HepG2 (cell line): Measurements from ENCODE around the gene RPL3. TPM values are rescaled to one million over a fixed set of nuclear protein-coding genes. Genes with fewer than 3 reads are reported as not detected.

ENCODE experiments used
- ARID3A ChIP-seq: IDR thresholded peaks from 2 replicates; pipeline ENCODE4 v1.6.1; 2012; ENCODE audit warnings: low read depth, low read length, improper control_type of control experiment
- CBX2 ChIP-seq, 2 experiments: fragments of 200-600 bp in 1 of 2; sonication (generic); formaldehyde crosslinking in 1 of 2; IDR thresholded peaks; 2 replicates each; pipeline versions ENCODE4 v1.7.0 to v1.8.1; 2018 to 2022; ENCODE audit warnings: low read depth in 2 of 2, low read length in 1 of 2, mild to moderate bottlenecking in 1 of 2, missing genetic modification reagents in 1 of 2
- FOSL2 ChIP-seq: sonication (generic); formaldehyde crosslinking; IDR thresholded peaks from 2 replicates; pipeline ENCODE4 v1.4.0; 2020; ENCODE audit warnings: missing genetic modification reagents
- KMT2A ChIP-seq: sonication (generic); formaldehyde crosslinking; IDR thresholded peaks from 2 replicates; pipeline ENCODE4 v1.4.0; 2020; ENCODE audit warnings: missing genetic modification reagents
- MXD4 ChIP-seq: IDR thresholded peaks from 2 replicates; pipeline ENCODE4 v1.6.1; 2016; ENCODE audit warnings: mild to moderate bottlenecking, missing biosample characterization, missing genetic modification reagents
- NR2F1 ChIP-seq, 2 experiments: fragments of 450-650 bp in 1 of 2; formaldehyde crosslinking in 1 of 2; IDR thresholded peaks; 2 replicates each; pipeline versions ENCODE4 v1.5.0 to v1.6.1; 2016 to 2020; ENCODE audit warnings: mild to moderate bottlenecking in 1 of 2, missing compliant biosample characterization in 1 of 2, missing genetic modification reagents in 1 of 2, moderate library complexity in 1 of 2
- NR2F6 ChIP-seq, 2 experiments: IDR thresholded peaks; 2 replicates each; pipeline ENCODE4 v1.6.1; 2016; ENCODE audit warnings: antibody characterized with exemption in 1 of 2, mild to moderate bottlenecking in 1 of 2
- POGZ ChIP-seq: sonication (generic); formaldehyde crosslinking; IDR thresholded peaks from 2 replicates; pipeline ENCODE4 v1.4.0; 2020; ENCODE audit warnings: mild to moderate bottlenecking, missing genetic modification reagents
- PRPF4 ChIP-seq: fragments of 200-400 bp; formaldehyde crosslinking; IDR thresholded peaks from 2 replicates; pipeline ENCODE4 v1.6.1; 2016; ENCODE audit warnings: low read length, low read depth; ENCODE audit not compliant: poor library complexity, severe bottlenecking
- RARA ChIP-seq: IDR thresholded peaks from 2 replicates; pipeline ENCODE4 v1.6.1; 2016; ENCODE audit warnings: missing genetic modification reagents, missing compliant biosample characterization
- RNF219 ChIP-seq: sonication (generic); formaldehyde crosslinking; IDR thresholded peaks from 2 replicates; pipeline ENCODE4 v1.5.0; 2020; ENCODE audit warnings: mild to moderate bottlenecking, missing genetic modification reagents
- SALL1 ChIP-seq: sonication (generic); formaldehyde crosslinking; IDR thresholded peaks from 2 replicates; pipeline ENCODE4 v1.8.0; 2022; ENCODE audit warnings: mild to moderate bottlenecking, missing genetic modification reagents
- SAP130 ChIP-seq: IDR thresholded peaks from 2 replicates; pipeline ENCODE4 v1.6.1; 2016; ENCODE audit warnings: low read depth
- SPEN ChIP-seq: sonication (generic); formaldehyde crosslinking; IDR thresholded peaks from 2 replicates; pipeline ENCODE4 v1.5.1; 2020; ENCODE audit warnings: low read depth, mild to moderate bottlenecking, missing genetic modification reagents
- UBTF ChIP-seq: sonication (generic); formaldehyde crosslinking; IDR thresholded peaks from 2 replicates; pipeline ENCODE4 v1.4.0; 2020; ENCODE audit warnings: mild to moderate bottlenecking, missing genetic modification reagents
- polyA plus RNA-seq, 8 experiments: library from polyadenylated mRNA; depleted of rRNA in 3 of 8; stranded (reverse) in 7 of 8; unstranded in 1 of 8; fragments of >200 nt; fragmentation: Illumina TruSeq in 4 of 8; extraction: Trizol in 4 of 8; gene quantifications; 2 replicates each; pipeline versions ENCODE4 v1.2.1 to v1.2.3, GENCODE V29; 2011 to 2016; ENCODE audit warnings: low read depth in 4 of 8, missing spikeins in 1 of 8, mixed read lengths in 1 of 8; ENCODE audit not compliant: insufficient read depth in 1 of 8
- total RNA-seq, 5 experiments: library from RNA; depleted of rRNA; stranded (reverse); fragments of >200 nt; fragmentation: Illumina TruSeq; extraction: Trizol; gene quantifications; 2 replicates each; pipeline ENCODE4 v1.2.3, GENCODE V29; 2016; ENCODE audit warnings: low read depth in 1 of 5
- TF ChIP-seq, protein P1 (sequence below): IDR thresholded peaks from 2 replicates; pipeline ENCODE4 v1.4.0; 2020; ENCODE audit warnings: mild to moderate bottlenecking, missing genetic modification reagents
- TF ChIP-seq, protein P2 (sequence below): sonication (generic); formaldehyde crosslinking; conservative IDR thresholded peaks from 2 replicates; pipeline ENCODE4 v1.8.0; 2022; ENCODE audit warnings: missing genetic modification reagents

The RPL3 gene
- total and polyA plus RNA-seq, 2 of the 13 experiments (the other 11 are each of a cell fraction or from before 2014, with no cell fraction given) = 1,051 to 3,279 TPM

DNA sequence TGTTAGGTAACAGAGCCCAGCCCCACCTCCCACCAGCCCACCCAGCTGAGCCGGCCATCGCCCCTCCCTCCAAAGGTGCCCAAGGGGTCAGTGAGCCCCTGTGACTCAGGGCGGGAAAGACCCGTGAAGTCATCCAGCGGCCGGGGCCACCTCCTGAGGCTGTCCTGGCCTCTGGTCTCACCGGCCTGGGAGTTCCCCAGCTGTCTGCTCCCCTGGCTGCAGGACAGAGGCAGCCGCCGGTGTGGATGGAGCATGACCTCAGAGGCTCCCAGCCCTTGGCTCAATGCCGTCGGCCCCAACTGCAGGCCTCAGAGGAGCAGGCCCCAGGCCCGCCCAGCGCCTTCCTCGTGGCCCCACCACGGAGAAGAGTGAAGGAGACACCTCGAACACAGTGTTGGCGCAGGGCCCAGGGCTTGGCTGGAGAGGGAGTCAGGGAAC, 28.7 kb downstream of the RPL3 start (continued):
- TF ChIP-seq, protein P1, sequence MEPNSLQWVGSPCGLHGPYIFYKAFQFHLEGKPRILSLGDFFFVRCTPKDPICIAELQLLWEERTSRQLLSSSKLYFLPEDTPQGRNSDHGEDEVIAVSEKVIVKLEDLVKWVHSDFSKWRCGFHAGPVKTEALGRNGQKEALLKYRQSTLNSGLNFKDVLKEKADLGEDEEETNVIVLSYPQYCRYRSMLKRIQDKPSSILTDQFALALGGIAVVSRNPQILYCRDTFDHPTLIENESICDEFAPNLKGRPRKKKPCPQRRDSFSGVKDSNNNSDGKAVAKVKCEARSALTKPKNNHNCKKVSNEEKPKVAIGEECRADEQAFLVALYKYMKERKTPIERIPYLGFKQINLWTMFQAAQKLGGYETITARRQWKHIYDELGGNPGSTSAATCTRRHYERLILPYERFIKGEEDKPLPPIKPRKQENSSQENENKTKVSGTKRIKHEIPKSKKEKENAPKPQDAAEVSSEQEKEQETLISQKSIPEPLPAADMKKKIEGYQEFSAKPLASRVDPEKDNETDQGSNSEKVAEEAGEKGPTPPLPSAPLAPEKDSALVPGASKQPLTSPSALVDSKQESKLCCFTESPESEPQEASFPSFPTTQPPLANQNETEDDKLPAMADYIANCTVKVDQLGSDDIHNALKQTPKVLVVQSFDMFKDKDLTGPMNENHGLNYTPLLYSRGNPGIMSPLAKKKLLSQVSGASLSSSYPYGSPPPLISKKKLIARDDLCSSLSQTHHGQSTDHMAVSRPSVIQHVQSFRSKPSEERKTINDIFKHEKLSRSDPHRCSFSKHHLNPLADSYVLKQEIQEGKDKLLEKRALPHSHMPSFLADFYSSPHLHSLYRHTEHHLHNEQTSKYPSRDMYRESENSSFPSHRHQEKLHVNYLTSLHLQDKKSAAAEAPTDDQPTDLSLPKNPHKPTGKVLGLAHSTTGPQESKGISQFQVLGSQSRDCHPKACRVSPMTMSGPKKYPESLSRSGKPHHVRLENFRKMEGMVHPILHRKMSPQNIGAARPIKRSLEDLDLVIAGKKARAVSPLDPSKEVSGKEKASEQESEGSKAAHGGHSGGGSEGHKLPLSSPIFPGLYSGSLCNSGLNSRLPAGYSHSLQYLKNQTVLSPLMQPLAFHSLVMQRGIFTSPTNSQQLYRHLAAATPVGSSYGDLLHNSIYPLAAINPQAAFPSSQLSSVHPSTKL (CRISPR knock-in tag) = peak; percentile 31; the same call in 1 of the 2 replicates
- TF ChIP-seq NR2F6 (IDR thresholded peaks at IDR 0.05) (peak; percentile 37), NR2F6 (CRISPR knock-in tag; IDR thresholded peaks at IDR 0.05) (peak; percentile 52), MXD4 (CRISPR knock-in tag) (peak; percentile 53; the same call in 1 of the 2 replicates), SAP130 (CRISPR knock-in tag) (peak; percentile 64), RNF219 (CRISPR knock-in tag) (no peak), UBTF (CRISPR knock-in tag) (peak; percentile 74), CBX2 (IDR thresholded peaks at IDR 0.05; ENCODE audit: low read depth, low read length) (no peak), CBX2 (CRISPR knock-in tag; IDR thresholded peaks at IDR 0.05; ENCODE audit: low read depth) (0 out of 2 replicates have a peak, but pooled peaks have one; percentile 20), FOSL2 (CRISPR knock-in tag) (peak; percentile 60), SALL1 (CRISPR knock-in tag) (peak; percentile 71), POGZ (CRISPR knock-in tag) (0 out of 2 replicates have a peak, but pooled peaks have one; percentile 35), NR2F1 (CRISPR knock-in tag; IDR thresholded peaks at IDR 0.05) (peak in 1 of 2 experiments; percentile 51; a peak in 1 of 4 replicates), SPEN (CRISPR knock-in tag) (peak; percentile 19; the same call in 1 of the 2 replicates), KMT2A (0 out of 2 replicates have a peak, but pooled peaks have one; percentile 39), ARID3A (no peak), PRPF4 (no peak), RARA (CRISPR knock-in tag) (peak; percentile 97)
- TF ChIP-seq, protein P2, sequence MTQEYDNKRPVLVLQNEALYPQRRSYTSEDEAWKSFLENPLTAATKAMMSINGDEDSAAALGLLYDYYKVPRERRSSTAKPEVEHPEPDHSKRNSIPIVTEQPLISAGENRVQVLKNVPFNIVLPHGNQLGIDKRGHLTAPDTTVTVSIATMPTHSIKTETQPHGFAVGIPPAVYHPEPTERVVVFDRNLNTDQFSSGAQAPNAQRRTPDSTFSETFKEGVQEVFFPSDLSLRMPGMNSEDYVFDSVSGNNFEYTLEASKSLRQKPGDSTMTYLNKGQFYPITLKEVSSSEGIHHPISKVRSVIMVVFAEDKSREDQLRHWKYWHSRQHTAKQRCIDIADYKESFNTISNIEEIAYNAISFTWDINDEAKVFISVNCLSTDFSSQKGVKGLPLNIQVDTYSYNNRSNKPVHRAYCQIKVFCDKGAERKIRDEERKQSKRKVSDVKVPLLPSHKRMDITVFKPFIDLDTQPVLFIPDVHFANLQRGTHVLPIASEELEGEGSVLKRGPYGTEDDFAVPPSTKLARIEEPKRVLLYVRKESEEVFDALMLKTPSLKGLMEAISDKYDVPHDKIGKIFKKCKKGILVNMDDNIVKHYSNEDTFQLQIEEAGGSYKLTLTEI = no peak
